Stimulated activated CD4-positive, alpha-beta T cell treated with anti-CD3 and anti-CD28 coated beads, Interleukin-4, amount 100 ng/mL, for 4 hours (primary cell): ENCODE results near the gene PF4V1.

Experiments
- DNase-seq, 2 experiments: peaks; one replicate each; pipeline ENCODE4 v3.0.0-alpha.2; 2020

Gene PF4V1

GRCh38 chr4:73853246-73853704 lies at the start of gene PF4V1:
TSS of gene PF4V1 (plus strand) at chr4:73853296. CDS start at chr4:73853363, 67 bp downstream.
- DNase-seq = no peak

- no peak for DNase-seq
Observed at GRCh38 chr4:73810191-73810590, 42.9 kb upstream of the PF4V1 start.

DNA sequence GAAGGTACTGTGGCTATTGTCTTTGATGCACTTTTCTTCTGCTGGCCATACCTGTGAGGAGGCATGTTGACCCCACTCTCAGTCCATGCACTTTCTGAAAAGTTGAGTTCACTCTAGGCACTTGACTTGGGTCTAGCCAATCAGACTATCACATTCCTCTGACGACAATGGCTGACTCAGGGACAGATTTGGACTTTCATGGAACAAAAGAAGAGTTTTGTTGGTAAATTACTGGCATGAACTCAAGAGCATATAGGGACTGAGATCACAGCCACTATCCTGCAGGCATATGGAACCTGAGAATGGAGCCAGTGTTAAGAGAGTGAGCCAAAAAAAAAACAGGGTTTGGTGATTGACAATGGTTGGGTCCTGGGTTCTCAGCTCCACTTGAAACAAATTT lies 41.3 kb upstream of the PF4V1 start:
- no peak for DNase-seq

DNA sequence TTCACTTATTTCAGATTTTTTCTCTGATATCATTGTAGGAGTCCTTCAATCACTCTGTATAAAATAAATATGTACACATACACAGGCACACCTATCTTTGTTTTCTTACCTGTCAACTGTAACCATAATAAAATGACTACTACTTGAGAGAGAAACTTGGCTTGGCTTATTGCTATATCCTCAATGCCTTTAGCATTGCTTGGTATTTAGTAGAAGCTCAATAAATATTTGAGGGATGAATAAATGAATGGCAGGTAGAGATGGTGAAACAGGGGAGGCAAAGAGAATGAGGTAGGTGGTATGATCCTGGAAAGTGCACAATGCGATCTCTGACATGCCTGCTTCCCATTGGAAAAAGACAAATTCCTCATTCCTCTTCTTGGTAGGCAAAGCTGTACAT lies 38.4 kb upstream of the PF4V1 start:
- no peak for DNase-seq

DNA sequence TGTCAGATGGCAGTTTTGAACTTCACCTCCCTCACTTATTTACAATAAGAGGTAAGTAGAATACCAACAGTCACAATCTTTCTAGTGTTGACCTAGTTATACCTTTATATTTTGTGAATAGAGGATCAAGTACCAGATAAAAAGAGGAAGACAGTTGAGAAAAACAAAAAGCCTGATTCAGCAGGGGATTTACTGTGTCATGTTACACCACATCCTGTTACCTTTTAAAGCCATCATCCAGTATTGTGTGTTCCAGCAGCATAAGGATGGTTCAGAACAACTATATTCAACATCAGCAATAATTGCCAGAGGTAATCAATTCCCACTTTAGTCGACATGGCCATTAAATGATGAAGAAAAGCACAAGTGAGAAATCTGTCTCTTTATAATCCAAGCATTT lies 38.0 kb upstream of the PF4V1 start:
- no peak for DNase-seq

- no peak for DNase-seq
Observed at GRCh38 chr4:73816814-73817213, 36.3 kb upstream of the PF4V1 start.

- DNase-seq = no peak
Observed at GRCh38 chr4:73817341-73817740, 35.8 kb upstream of the PF4V1 start.

- no peak for DNase-seq
Observed at GRCh38 chr4:73821325-73821724, 31.8 kb upstream of the PF4V1 start.

DNA sequence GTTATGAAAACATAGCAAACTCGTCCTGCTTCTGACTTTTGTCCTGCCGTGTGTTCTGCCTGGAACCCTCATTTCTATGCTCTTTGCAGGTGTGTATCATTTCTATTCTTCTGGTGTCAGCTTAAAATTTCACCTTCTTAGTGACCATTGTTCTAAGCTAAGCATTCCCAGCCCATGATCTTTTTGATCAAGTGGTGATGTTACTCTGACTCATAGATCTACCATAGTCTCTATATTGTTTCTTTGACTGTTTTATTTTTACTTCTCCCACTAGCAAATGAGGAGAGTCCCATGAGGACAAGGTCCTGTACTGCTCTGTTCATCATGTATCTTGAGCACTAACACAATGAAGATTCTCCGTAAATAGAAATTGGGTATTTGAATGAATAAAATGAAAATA lies 30.7 kb upstream of the PF4V1 start:
- DNase-seq = no peak

GRCh38 chr4:73822812-73823504 lies 30.1 kb upstream of the PF4V1 start:
- no peak for DNase-seq

GRCh38 chr4:73823760-73824159 lies 29.3 kb upstream of the PF4V1 start:
- no peak for DNase-seq

- DNase-seq = no peak
Observed at GRCh38 chr4:73828956-73829355, 24.1 kb upstream of the PF4V1 start.

DNA sequence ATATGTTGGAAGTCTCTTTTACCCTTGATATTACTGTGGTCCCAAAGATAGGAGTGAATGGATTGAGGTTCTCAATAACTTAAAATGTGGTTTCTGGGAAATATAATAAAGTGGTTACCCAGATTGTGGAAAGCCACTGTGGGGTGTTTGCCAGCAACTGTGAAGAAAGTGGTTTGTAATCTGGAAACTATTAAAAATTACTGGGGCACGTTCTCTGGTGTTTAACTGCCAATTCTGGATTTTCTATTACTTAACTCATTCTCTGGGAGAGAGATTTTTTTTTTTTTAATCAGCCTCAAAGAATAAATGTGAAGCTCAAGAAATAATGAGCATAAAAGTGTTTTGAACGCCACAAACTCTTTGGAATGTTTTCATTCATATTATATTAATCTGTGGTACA lies 21.5 kb upstream of the PF4V1 start:
- no peak for DNase-seq

DNA sequence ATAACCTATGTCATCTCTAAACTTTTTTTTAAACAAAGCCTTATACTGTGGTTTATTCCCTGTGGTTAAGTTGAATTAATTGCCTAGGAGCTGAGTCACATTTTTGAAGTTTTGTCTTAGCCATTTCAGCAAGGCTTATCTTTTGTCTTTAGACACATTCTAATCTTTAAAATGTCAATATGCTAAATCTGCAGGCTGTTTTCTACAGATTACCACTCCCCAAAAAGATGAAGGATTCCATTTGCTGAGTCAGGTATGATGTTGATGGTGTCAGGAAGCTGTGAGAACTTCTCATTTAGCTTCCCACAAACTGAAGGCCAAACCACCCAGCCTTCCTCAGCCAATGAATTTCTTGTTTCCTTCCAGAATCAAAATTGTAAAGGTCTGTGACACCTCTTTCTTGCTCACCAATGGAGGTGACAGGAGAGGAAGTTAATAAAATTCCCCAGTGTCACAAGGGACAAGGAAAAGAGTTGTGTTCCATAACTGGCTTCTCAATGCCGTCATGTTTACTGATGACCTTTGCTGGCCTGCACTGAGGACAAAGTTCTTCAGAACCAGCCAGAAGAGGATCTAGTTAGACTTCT lies 20.4 kb upstream of the PF4V1 start:
- DNase-seq = no peak

- DNase-seq = no peak
Observed at GRCh38 chr4:73836373-73837279, 16.5 kb upstream of the PF4V1 start, which contains the start of gene CXCL6. TSS of gene CXCL6 (plus strand) at chr4:73836678. CDS start at chr4:73836751, 73 bp downstream.

DNA sequence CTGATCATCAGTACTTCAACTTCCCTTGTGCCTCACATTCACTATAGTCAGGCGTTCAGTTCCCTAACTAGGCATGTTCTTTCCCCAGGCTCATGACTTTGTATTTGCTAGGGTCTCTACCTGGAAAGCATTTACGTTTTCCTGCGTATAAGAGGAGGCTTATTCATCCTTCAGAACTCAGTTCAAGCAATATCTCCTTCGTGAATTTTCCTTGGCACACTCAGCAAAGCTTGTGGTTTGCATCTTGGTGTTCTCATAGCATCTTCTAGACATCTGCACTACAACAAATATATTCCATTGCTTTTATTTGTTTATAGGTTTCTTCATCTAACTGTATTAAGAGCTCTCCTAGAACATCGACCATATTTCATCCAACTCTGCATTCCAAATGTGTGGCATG lies 14.0 kb upstream of the PF4V1 start:
- DNase-seq = no peak

DNA sequence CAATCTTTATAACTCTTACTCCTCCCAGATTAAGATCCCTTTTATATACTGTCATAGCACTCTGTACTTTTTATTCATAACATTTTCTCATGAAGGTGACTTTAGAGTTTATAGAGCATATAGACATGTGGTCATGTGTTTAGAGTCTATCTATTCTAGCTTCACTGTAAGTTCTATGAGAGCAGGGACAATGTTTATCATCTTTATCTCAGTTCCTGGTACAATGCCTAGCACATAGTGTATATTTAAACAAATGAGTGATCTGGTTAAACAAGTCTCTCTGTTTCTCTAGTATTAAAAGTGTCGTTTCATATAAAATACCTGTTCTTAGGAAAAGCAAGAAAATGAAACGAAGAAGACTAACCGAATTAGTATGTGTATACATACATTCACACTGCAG lies 13.4 kb upstream of the PF4V1 start:
- no peak for DNase-seq

DNA sequence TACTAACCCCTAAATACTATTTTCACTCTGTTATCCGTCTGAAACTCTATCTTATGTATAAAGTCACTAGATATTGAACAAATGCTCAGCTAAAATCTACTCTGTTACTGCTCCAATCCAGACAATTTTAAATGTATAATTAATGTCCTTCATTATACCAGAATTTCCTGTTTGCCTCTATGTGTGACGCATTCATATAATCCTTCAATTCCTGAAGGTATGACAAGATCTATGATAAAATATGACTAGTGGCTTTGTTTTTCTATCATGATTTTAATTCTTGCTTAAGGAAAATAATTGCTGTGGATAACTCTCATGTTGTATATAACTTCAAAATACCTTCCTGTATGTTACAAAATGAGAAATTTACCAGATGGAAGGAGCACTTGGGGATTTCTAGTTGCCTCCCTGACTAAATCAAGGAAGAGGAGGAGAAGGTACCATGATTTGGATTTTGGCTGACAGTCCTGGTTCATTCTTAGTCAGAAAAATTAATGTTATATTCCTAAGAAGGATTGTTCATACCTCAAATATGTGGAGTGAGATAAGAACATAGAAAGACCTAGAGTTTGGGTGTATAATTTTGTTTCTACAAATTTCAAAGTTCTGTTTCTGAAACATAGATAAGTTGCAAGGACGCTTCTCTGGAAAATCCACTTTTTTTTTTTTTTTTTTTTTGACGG lies 11.7 kb upstream of the PF4V1 start:
- no peak for DNase-seq

DNA sequence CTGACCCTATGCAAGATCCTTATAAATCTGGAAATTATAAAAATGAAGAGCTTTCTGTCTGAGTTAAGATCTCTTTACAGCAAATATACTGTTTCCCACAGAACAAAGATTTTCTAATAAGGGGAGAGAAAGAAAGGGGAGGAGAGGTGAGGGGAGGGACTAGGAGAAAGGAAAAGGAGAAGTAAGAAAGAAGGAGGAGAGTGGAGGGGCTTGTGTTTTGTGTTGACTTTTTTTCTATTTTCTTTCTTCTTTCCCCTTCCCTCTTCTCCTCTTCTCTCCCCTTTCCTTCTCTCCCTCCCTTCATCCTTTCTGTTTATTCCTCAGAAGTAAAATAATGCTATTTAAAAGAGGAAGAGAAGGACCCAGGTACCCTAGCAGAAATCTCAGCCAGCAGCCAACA lies 10.4 kb upstream of the PF4V1 start:
- DNase-seq = no peak

GRCh38 chr4:73843369-73843768 lies 9.7 kb upstream of the PF4V1 start:
- no peak for DNase-seq

DNA sequence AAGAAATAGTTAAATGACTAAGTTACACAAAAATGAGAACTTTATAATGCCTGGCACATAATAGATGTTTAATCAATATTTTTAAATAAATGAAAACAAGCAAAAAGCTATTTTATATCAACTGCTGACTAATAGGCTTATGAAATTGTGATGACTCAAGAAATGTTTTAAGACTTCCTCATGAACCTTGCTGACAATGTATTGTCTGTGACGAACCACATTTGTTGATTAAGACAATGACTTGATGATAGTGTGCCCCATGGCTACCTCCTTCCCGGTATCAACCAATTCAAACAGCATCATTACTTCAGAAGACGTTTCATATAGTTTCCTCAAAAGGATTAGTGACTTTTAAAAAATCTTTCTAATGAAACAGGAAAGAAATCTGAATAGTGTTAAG lies 8.8 kb upstream of the PF4V1 start:
- no peak for DNase-seq

- DNase-seq = no peak
Observed at GRCh38 chr4:73844806-73845205, 8.3 kb upstream of the PF4V1 start.

DNA sequence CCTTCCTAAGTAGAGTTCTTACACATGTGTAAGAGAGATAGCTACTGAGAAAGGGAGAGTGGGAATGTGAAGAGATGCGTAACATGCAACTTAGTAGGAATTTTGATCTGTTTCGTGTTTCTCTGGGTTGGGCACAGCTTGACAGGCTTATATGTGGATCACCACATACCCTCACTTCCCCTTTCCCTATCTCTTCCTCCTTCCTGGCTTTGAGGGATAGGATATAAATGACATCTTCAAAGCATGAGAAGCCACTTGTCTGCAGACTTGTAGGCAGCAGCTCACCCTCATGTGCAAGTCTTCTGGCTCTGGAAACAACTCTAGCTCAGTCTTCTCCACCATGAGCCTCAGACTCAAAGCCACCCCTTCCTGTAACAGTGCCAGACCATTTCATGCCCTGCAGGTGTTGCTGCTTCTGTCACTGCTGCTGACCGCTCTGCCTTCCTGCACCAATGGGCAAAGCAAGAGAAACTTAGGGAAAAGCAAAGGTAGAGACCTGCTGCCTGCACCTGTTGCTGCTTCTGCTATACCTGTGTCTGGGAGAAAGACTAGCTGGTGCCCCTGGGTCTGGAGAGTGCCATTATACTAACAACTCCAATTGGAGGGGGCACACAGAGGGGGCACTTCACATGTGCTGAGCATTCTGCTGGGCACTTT lies 5.4 kb upstream of the PF4V1 start:
- no peak for DNase-seq
